H9 (cell line): ENCODE results near the gene PPOX. TPM values are rescaled to one million over a fixed set of nuclear protein-coding genes. Genes with fewer than 3 reads are reported as not detected.

Source experiments
- DNase-seq: peaks from one replicate; pipeline ENCODE4 v3.0.0-alpha.2; 2017
- H2AFZ ChIP-seq: one replicate; pipeline ENCODE4 v1.6.1; 2013; ENCODE audit warnings: mild to moderate bottlenecking, low read length, control low read depth, moderate library complexity
- H2AK5ac ChIP-seq: 2 replicates; pipeline ENCODE4 v1.6.1; 2013; ENCODE audit warnings: low read length, control low read depth, mixed read lengths; ENCODE audit not compliant: insufficient read length
- H2BK120ac ChIP-seq: one replicate; pipeline ENCODE4 v1.6.1; 2013; ENCODE audit warnings: low read depth, mild to moderate bottlenecking, low read length, control low read depth, inconsistent platforms; ENCODE audit not compliant: poor library complexity, severe bottlenecking
- H2BK12ac ChIP-seq: 2 replicates; pipeline ENCODE4 v1.6.1; 2013; ENCODE audit warnings: low read length, control low read depth, mixed read lengths, low read depth; ENCODE audit not compliant: insufficient read length
- H2BK15ac ChIP-seq: 2 replicates; pipeline ENCODE4 v1.6.1; 2013; ENCODE audit warnings: low read depth, low read length, control low read depth
- H2BK20ac ChIP-seq: one replicate; pipeline ENCODE4 v1.6.1; 2013; ENCODE audit warnings: low read depth, mild to moderate bottlenecking, low read length, control low read depth, inconsistent platforms; ENCODE audit not compliant: poor library complexity, severe bottlenecking
- H2BK5ac ChIP-seq: 2 replicates; pipeline ENCODE4 v1.6.1; 2013; ENCODE audit warnings: low read length, control low read depth, mixed read lengths; ENCODE audit not compliant: insufficient read length
- H3K14ac ChIP-seq: 2 replicates; pipeline ENCODE4 v1.6.1; 2013; ENCODE audit warnings: low read length, control low read depth; ENCODE audit not compliant: insufficient read depth
- H3K18ac ChIP-seq: 2 replicates; pipeline ENCODE4 v1.6.1; 2013; ENCODE audit warnings: low read depth, mild to moderate bottlenecking, mixed read lengths, low read length, control low read depth; ENCODE audit not compliant: insufficient read length
- H3K23ac ChIP-seq: 2 replicates; pipeline ENCODE4 v1.6.1; 2013; ENCODE audit warnings: low read length, control low read depth, mixed read lengths, low read depth; ENCODE audit not compliant: insufficient read length
- H3K23me2 ChIP-seq: 2 replicates; pipeline ENCODE4 v1.6.1; 2013; ENCODE audit warnings: low read depth, mild to moderate bottlenecking, mixed read lengths, low read length, control low read depth; ENCODE audit not compliant: insufficient read length, poor library complexity, severe bottlenecking
- H3K27ac ChIP-seq: 2 replicates; pipeline ENCODE4 v1.5.1; 2013; ENCODE audit warnings: low read length, control low read depth, mixed read lengths, low read depth; ENCODE audit not compliant: insufficient read length
- H3K27me3 ChIP-seq: 2 replicates; pipeline ENCODE4 v1.6.1; 2013; ENCODE audit warnings: low read length, control low read depth, inconsistent platforms; ENCODE audit not compliant: insufficient read depth
- H3K4ac ChIP-seq: 2 replicates; pipeline ENCODE4 v1.6.1; 2013; ENCODE audit warnings: low read depth, mild to moderate bottlenecking, control low read depth, inconsistent platforms, low read length, moderate library complexity
- H3K4me1 ChIP-seq: 2 replicates; pipeline ENCODE4 v1.6.1; 2013; ENCODE audit warnings: low read length, control low read depth, inconsistent platforms; ENCODE audit not compliant: insufficient read depth
- H3K4me2 ChIP-seq: 2 replicates; pipeline ENCODE4 v1.6.1; 2013; ENCODE audit warnings: low read length, control low read depth, mixed read lengths; ENCODE audit not compliant: insufficient read length, insufficient read depth
- H3K56ac ChIP-seq: 2 replicates; pipeline ENCODE4 v1.6.1; 2013; ENCODE audit warnings: low read depth, mild to moderate bottlenecking, mixed read lengths, low read length, control low read depth; ENCODE audit not compliant: insufficient read length
- H3K79me1 ChIP-seq: 2 replicates; pipeline ENCODE4 v1.6.1; 2013; ENCODE audit warnings: low read depth, mild to moderate bottlenecking, moderate library complexity, low read length, control low read depth, inconsistent platforms; ENCODE audit not compliant: insufficient read depth, poor library complexity, severe bottlenecking
- H3K79me2 ChIP-seq: 2 replicates; pipeline ENCODE4 v1.6.1; 2013; ENCODE audit warnings: low read length, control low read depth, inconsistent platforms; ENCODE audit not compliant: insufficient read depth
- H3K9ac ChIP-seq: 2 replicates; pipeline ENCODE4 v1.6.1; 2013; ENCODE audit warnings: low read length, control low read depth, mixed read lengths; ENCODE audit not compliant: insufficient read length; ENCODE audit errors: extremely low read depth
- H3K9me3 ChIP-seq: one replicate; pipeline ENCODE4 v1.6.1; 2013; ENCODE audit warnings: low read depth, low read length, inconsistent platforms; ENCODE audit not compliant: control insufficient read depth
- H3T11ph ChIP-seq: one replicate; pipeline ENCODE4 v1.6.1; 2013; ENCODE audit warnings: mild to moderate bottlenecking, low read length, control low read depth, inconsistent platforms
- H4K20me1 ChIP-seq: one replicate; pipeline ENCODE4 v1.6.1; 2013; ENCODE audit not compliant: control insufficient read depth, insufficient read length, insufficient read depth
- H4K5ac ChIP-seq: 2 replicates; pipeline ENCODE4 v1.6.1; 2013; ENCODE audit warnings: low read depth, mild to moderate bottlenecking, mixed read lengths, low read length, control low read depth; ENCODE audit not compliant: insufficient read length
- H4K8ac ChIP-seq: replicated peaks from 2 replicates; pipeline ENCODE4 v1.6.1; 2013; ENCODE audit warnings: low read length, control low read depth, mixed read lengths, low read depth; ENCODE audit not compliant: insufficient read length
- H4K91ac ChIP-seq: 2 replicates; pipeline ENCODE4 v1.6.1; 2013; ENCODE audit warnings: low read depth, mild to moderate bottlenecking, moderate library complexity, mixed read lengths, low read length, control low read depth; ENCODE audit not compliant: insufficient read length
- H3K27ac Mint-ChIP-seq, 3 experiments: 2 replicates in 2 of 3; 3 replicates in 1 of 3; pipeline ENCODE4 v1.8.0; 2020 to 2021; ENCODE audit warnings: mixed read lengths in 3 of 3, mild to moderate bottlenecking in 1 of 3, moderate library complexity in 1 of 3
- H3K27me3 Mint-ChIP-seq: 2 replicates; pipeline ENCODE4 v1.8.0; 2021; ENCODE audit warnings: low read depth, mild to moderate bottlenecking, moderate library complexity, mixed read lengths
- H3K36me3 Mint-ChIP-seq, 3 experiments: 2 replicates in 2 of 3; 3 replicates in 1 of 3; pipeline ENCODE4 v1.8.0; 2020 to 2021; ENCODE audit warnings: low read depth in 3 of 3, mixed read lengths in 3 of 3; ENCODE audit not compliant: insufficient read depth in 1 of 3
- H3K4me1 Mint-ChIP-seq, 2 experiments: 2 replicates each; pipeline ENCODE4 v1.8.0; 2020; ENCODE audit warnings: mixed read lengths in 2 of 2
- H3K4me3 Mint-ChIP-seq, 2 experiments: 2 replicates in 1 of 2; 3 replicates in 1 of 2; pipeline ENCODE4 v1.8.0; 2020 to 2021; ENCODE audit warnings: mild to moderate bottlenecking in 2 of 2, mixed read lengths in 2 of 2, moderate library complexity in 1 of 2
- H3K9me3 Mint-ChIP-seq, 2 experiments: 2 replicates in 1 of 2; 3 replicates in 1 of 2; pipeline ENCODE4 v1.8.0; 2020; ENCODE audit warnings: mild to moderate bottlenecking in 2 of 2, mixed read lengths in 2 of 2, moderate library complexity in 1 of 2
- WGBS: extraction: QIAGEN DNeasy Blood & Tissue Kit; methylation state at CpG from one replicate; pipeline ENCODE4 v1.1.7; 2013; ENCODE audit warnings: missing lambda C conversion rate, low lambda C conversion rate, mixed read lengths; ENCODE audit not compliant: insufficient read length; ENCODE audit errors: extremely low coverage; 5-methylcytosine and 5-hydroxymethylcytosine counted together
- total RNA-seq: library from RNA; stranded (reverse); gene quantifications from 2 replicates; pipeline ENCODE4 v1.2.1, GENCODE V29; 2021
- TF ChIP-seq, protein P1 (sequence below): fragments of 200-600 bp; sonication (generic); conservative IDR thresholded peaks from 3 replicates; pipeline ENCODE4 v1.8.0; 2021; ENCODE audit warnings: antibody characterized with exemption, mild to moderate bottlenecking

The PPOX gene
- total RNA-seq, 1 experiment from 2014 or later, result 39.8 TPM

DNA sequence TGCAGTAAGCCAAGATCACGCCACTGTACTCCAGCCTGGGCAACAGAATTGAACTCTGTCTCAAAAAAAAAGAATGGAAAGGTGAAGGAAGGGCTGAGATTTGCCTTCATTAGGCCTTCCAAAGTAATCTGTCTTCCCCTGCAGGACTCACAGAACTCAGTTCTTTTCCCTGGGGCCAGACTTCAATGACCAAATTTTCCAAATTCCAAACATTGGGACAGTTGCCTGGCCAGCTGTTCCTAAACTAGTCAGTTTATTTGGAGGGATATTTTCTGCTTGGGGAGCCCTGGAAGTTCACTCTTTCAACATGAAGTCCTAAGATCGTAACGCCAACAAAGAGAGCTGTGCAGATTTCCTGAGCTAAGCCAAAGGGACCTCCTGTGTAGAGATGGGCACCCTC, 28.3 kb upstream of the PPOX start:
- H3K4me3 Mint-ChIP-seq, result no peak overlapping the region
- no peak overlapping the region for H4K8ac ChIP-seq
- H3K4me1 Mint-ChIP-seq, result no peaks in the 10 kb centered on the region
- no peak overlapping the region for H3T11ph ChIP-seq
- H3K27ac ChIP-seq, result no peak overlapping the region
- no peak overlapping the region for H3K18ac ChIP-seq
- H3K27me3 ChIP-seq, result no peaks in the 10 kb centered on the region
- no peak overlapping the region for H2AFZ ChIP-seq
- H3K79me1 ChIP-seq, result peaks cover 4% of the 10 kb centered on the region
- H3K56ac ChIP-seq, result no peak overlapping the region
- peaks cover 6% of the 10 kb centered on the region for H3K23me2 ChIP-seq
- no peak overlapping the region for H2BK5ac ChIP-seq
- peaks cover 3% of the 10 kb centered on the region; the same call in 1 of the 2 replicates for H3K79me2 ChIP-seq
- H3K27me3 Mint-ChIP-seq, result no peaks in the 10 kb centered on the region
- no peaks in the 10 kb centered on the region for H3K4me1 ChIP-seq
- no peak overlapping the region for H2BK120ac ChIP-seq
- no peak overlapping the region for H2BK20ac ChIP-seq
- no peak overlapping the region for H3K27ac Mint-ChIP-seq
- no peak overlapping the region for H3K9ac ChIP-seq
- TF ChIP-seq, protein P1, sequence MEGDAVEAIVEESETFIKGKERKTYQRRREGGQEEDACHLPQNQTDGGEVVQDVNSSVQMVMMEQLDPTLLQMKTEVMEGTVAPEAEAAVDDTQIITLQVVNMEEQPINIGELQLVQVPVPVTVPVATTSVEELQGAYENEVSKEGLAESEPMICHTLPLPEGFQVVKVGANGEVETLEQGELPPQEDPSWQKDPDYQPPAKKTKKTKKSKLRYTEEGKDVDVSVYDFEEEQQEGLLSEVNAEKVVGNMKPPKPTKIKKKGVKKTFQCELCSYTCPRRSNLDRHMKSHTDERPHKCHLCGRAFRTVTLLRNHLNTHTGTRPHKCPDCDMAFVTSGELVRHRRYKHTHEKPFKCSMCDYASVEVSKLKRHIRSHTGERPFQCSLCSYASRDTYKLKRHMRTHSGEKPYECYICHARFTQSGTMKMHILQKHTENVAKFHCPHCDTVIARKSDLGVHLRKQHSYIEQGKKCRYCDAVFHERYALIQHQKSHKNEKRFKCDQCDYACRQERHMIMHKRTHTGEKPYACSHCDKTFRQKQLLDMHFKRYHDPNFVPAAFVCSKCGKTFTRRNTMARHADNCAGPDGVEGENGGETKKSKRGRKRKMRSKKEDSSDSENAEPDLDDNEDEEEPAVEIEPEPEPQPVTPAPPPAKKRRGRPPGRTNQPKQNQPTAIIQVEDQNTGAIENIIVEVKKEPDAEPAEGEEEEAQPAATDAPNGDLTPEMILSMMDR, result no peak
- peaks cover 0 to 2% (median 0%) of the 10 kb centered on the region in 3 experiments; a peak in 1 of 7 replicates for H3K36me3 Mint-ChIP-seq
- no peaks in the 10 kb centered on the region for H4K20me1 ChIP-seq
- no peak overlapping the region for H4K91ac ChIP-seq
- no peak for DNase-seq
- no peak overlapping the region for H3K23ac ChIP-seq
- no peak overlapping the region for H3K4ac ChIP-seq
- no CpG with 5 or more reads among the region's 3 CpGs for WGBS
- H2BK15ac ChIP-seq, result no peak overlapping the region
- H3K4me2 ChIP-seq, result no peak overlapping the region
- H3K14ac ChIP-seq, result no peak overlapping the region
- H2AK5ac ChIP-seq, result no peak overlapping the region
- no peaks in the 10 kb centered on the region for H3K9me3 ChIP-seq
- H3K9me3 Mint-ChIP-seq, result no peaks in the 10 kb centered on the region
- H4K5ac ChIP-seq, result no peak overlapping the region
- no peak overlapping the region for H2BK12ac ChIP-seq
